SK-N-SH (cell line): Measurements from ENCODE around the gene CCSER1. TPM values are rescaled to one million over a fixed set of nuclear protein-coding genes. Genes with fewer than 3 reads are reported as not detected.
A peak's percentile ranks its signal among the peaks of the same experiment; 100 is the strongest.

Source experiments
- CTCF ChIA-PET: fragments of 300-600, 350-600 bp; formaldehyde crosslinking; extraction: SDS; loops from one replicate; lab custom pipeline; 2021; lab: Yijun Ruan, JAX
- POLR2A ChIA-PET: fragments of 350-600 bp; sonication (Branson Sonifier 250); formaldehyde crosslinking; extraction: SDS; loops from one replicate; lab custom pipeline; 2020; ENCODE audit warnings: antibody characterized with exemption, inconsistent platforms; lab: Yijun Ruan, JAX
- DNase-seq: peaks from one replicate; pipeline ENCODE4 v3.0.0; 2012
- H2AFZ ChIP-seq: fragments of 200-600 bp; sonication (generic); 2 replicates; pipeline ENCODE4 v1.8.1; 2016; ENCODE audit warnings: antibody characterized with exemption, mild to moderate bottlenecking, low read depth
- H3F3A ChIP-seq: fragments of 200-600 bp; sonication (generic); replicated peaks from 2 replicates; pipeline ENCODE3; 2016; ENCODE audit warnings: antibody characterized with exemption, mild to moderate bottlenecking; ENCODE audit not compliant: insufficient read depth
- H3K27ac ChIP-seq, 2 experiments: fragments of 200-500 bp in 1 of 2; fragments of 200-600 bp in 1 of 2; sonication (Bioruptor generic) in 1 of 2; sonication (generic), shearing (Covaris generic) in 1 of 2; 2 replicates each; pipeline versions ENCODE4 v1.5.1 to v1.6.1; 2014 to 2016; ENCODE audit warnings: low read depth in 2 of 2, inconsistent platforms in 1 of 2, low read length in 1 of 2, mild to moderate bottlenecking in 1 of 2, mixed read lengths in 1 of 2
- H3K27me3 ChIP-seq: fragments of 200-600 bp; sonication (generic), shearing (Covaris generic); 2 replicates; pipeline ENCODE4 v1.6.1; 2016; ENCODE audit warnings: mixed run types; ENCODE audit not compliant: insufficient read depth
- H3K36me3 ChIP-seq, 2 experiments: fragments of 200-500 bp in 1 of 2; fragments of 200-600 bp in 1 of 2; sonication (Bioruptor generic) in 1 of 2; sonication (generic) in 1 of 2; replicated peaks in 1 of 2; 2 replicates each; pipeline versions ENCODE3 to v1.5.1; 2014 to 2016; ENCODE audit warnings: low read length in 1 of 2, mild to moderate bottlenecking in 1 of 2; ENCODE audit not compliant: insufficient read depth in 2 of 2, control insufficient read depth in 1 of 2
- H3K4me1 ChIP-seq, 2 experiments: fragments of 200-500 bp in 1 of 2; fragments of 200-600 bp in 1 of 2; sonication (Bioruptor generic) in 1 of 2; sonication (generic), shearing (Covaris generic) in 1 of 2; 2 replicates each; pipeline versions ENCODE4 v1.5.1 to v1.6.1; 2014 to 2016; ENCODE audit warnings: low read depth in 1 of 2, low read length in 1 of 2, mixed run types in 1 of 2; ENCODE audit not compliant: insufficient read depth in 2 of 2, control insufficient read depth in 1 of 2
- H3K4me2 ChIP-seq: fragments of 200-600 bp; sonication (generic), shearing (Covaris generic); 2 replicates; pipeline ENCODE4 v1.6.1; 2017; ENCODE audit warnings: mixed run types
- H3K4me3 ChIP-seq, 2 experiments: fragments of 200-500 bp in 1 of 2; fragments of 200-600 bp in 1 of 2; sonication (Bioruptor generic) in 1 of 2; sonication (generic), shearing (Covaris generic) in 1 of 2; 2 replicates each; pipeline versions ENCODE4 v1.5.1 to v1.8.1; 2014 to 2016; ENCODE audit warnings: low read depth in 2 of 2, inconsistent platforms in 1 of 2, low read length in 1 of 2, mild to moderate bottlenecking in 1 of 2, mixed read lengths in 1 of 2, moderate library complexity in 1 of 2
- H3K79me2 ChIP-seq: fragments of 200-600 bp; sonication (generic); 2 replicates; pipeline ENCODE4 v1.8.1; 2017; ENCODE audit warnings: mild to moderate bottlenecking; ENCODE audit not compliant: insufficient read depth
- H3K9ac ChIP-seq: fragments of 200-600 bp; sonication (generic); 2 replicates; pipeline ENCODE4 v1.6.1; 2017; ENCODE audit warnings: mixed run types
- H3K9me2 ChIP-seq: fragments of 200-600 bp; sonication (generic); 2 replicates; pipeline ENCODE4 v1.6.1; 2017; ENCODE audit warnings: mixed run types
- H3K9me3 ChIP-seq: fragments of 200-600 bp; sonication (generic); 2 replicates; pipeline ENCODE4 v1.6.1; 2017; ENCODE audit warnings: mixed run types, mild to moderate bottlenecking, moderate library complexity
- H4K20me1 ChIP-seq: fragments of 200-600 bp; sonication (generic); 2 replicates; pipeline ENCODE4 v1.6.1; 2017; ENCODE audit warnings: mild to moderate bottlenecking, mixed run types; ENCODE audit not compliant: insufficient read depth
- CHD2 ChIP-seq: fragments of 150-350 bp; IDR thresholded peaks from 2 replicates; pipeline ENCODE4 v1.6.1; 2018; ENCODE audit warnings: low read length; ENCODE audit not compliant: partially characterized antibody
- EZH2phosphoT487 ChIP-seq: fragments of 200-600 bp; sonication (generic); IDR thresholded peaks from 2 replicates; pipeline ENCODE4 v1.6.1; 2017; ENCODE audit warnings: low read depth, mixed run types, mild to moderate bottlenecking, antibody characterized with exemption, moderate library complexity, borderline replicate concordance
- GATA2 ChIP-seq: sonication (generic); formaldehyde crosslinking; IDR thresholded peaks from 2 replicates; pipeline ENCODE4 v1.5.0; 2020; ENCODE audit warnings: mild to moderate bottlenecking, missing genetic modification reagents
- MAX ChIP-seq: IDR thresholded peaks from 2 replicates; pipeline ENCODE4 v1.4.0; 2012; ENCODE audit warnings: low read depth
- POLR2AphosphoS5 ChIP-seq: IDR thresholded peaks from 2 replicates; pipeline ENCODE4 v1.6.1; 2012; ENCODE audit warnings: low read depth, low read length
- REST ChIP-seq: IDR thresholded peaks from 2 replicates; pipeline ENCODE4 v1.6.1; 2012; ENCODE audit warnings: mild to moderate bottlenecking, low read depth, low read length, moderate library complexity
- TEAD4 ChIP-seq: IDR thresholded peaks from 2 replicates; pipeline ENCODE4 v1.4.0; 2012; ENCODE audit warnings: mild to moderate bottlenecking, borderline replicate concordance; ENCODE audit not compliant: insufficient read depth
- YY1 ChIP-seq: IDR thresholded peaks from 2 replicates; pipeline ENCODE4 v1.4.0; 2012; ENCODE audit warnings: low read depth, mild to moderate bottlenecking
- ZBTB33 ChIP-seq: IDR thresholded peaks from 2 replicates; pipeline ENCODE4 v1.4.0; 2012; ENCODE audit warnings: low read depth, borderline replicate concordance
- WGBS: methylation state at CpG from one replicate; pipeline ENCODE4 v1.1.6; 2017; ENCODE audit warnings: low lambda C conversion rate; 5-methylcytosine and 5-hydroxymethylcytosine counted together
- polyA plus RNA-seq, 3 experiments: library from polyadenylated mRNA; depleted of rRNA; stranded (reverse); fragments of >200 nt; gene quantifications; 2 replicates each; pipeline ENCODE4 v1.2.3, GENCODE V29; 2012

CCSER1 gene
- polyA plus RNA-seq, 1 of the 3 experiments (the other 2 are of a cell fraction), result 0.05 TPM

GRCh38 chr4:90582087-90582486 lies 454.9 kb downstream of the CCSER1 start:
- no peaks in the 10 kb centered on the region for H3K36me3 ChIP-seq
- 38% methylated on average over 2 of the region's 2 CpGs for WGBS
- CTCF ChIA-PET, result interaction anchor here (1.9 kb wide), 1 partner anchor 15 kb away, joined by 4 read pairs; no protein-coding TSS in a partner anchor
- H4K20me1 ChIP-seq, result no peaks in the 10 kb centered on the region
- peaks cover 0 to 8% of the 10 kb centered on the region in 2 experiments; a peak in 2 of 4 replicates for H3K4me1 ChIP-seq
- H3K4me3 ChIP-seq, result no peak overlapping the region
- no peaks in the 10 kb centered on the region for H3K9me3 ChIP-seq
- TF ChIP-seq GATA2 (CRISPR knock-in tag), result 0 out of 2 replicates have a peak, but pooled peaks have one; percentile 20
- no peak for TF ChIP-seq REST
- TF ChIP-seq CHD2, result no peak
- no peak for TF ChIP-seq YY1
- TF ChIP-seq MAX, result no peak
- TF ChIP-seq, all 33 proteins: peak for 1
- Histone ChIP-seq H3K27me3 (no peaks in the 10 kb centered on the region), H3F3A (peaks cover 3% of the 10 kb centered on the region), H3K27ac (no peak overlapping the region), H2AFZ (no peak overlapping the region), H3K9ac (no peak overlapping the region), H3K4me2 (no peak overlapping the region), H3K9me2 (no peaks in the 10 kb centered on the region), H3K79me2 (no peaks in the 10 kb centered on the region)
- POLR2A ChIA-PET, result no interaction called here
- no peak for DNase-seq

GRCh38 chr4:90584051-90584450 lies 456.9 kb downstream of the CCSER1 start:
- peaks cover 0 to 8% of the 10 kb centered on the region in 2 experiments; a peak in 2 of 4 replicates for H3K4me1 ChIP-seq
- no peaks in the 10 kb centered on the region for H4K20me1 ChIP-seq
- no peak overlapping the region for H3K9ac ChIP-seq
- H3F3A ChIP-seq, result peaks cover 3% of the 10 kb centered on the region
- no peaks in the 10 kb centered on the region for H3K9me3 ChIP-seq
- H3K79me2 ChIP-seq, result no peaks in the 10 kb centered on the region
- H3K9me2 ChIP-seq, result no peaks in the 10 kb centered on the region
- H3K4me2 ChIP-seq, result no peak overlapping the region
- H3K27me3 ChIP-seq, result no peaks in the 10 kb centered on the region
- TF ChIP-seq ZBTB33, result no peak
- no peak for TF ChIP-seq EZH2phosphoT487
- no peak for TF ChIP-seq POLR2AphosphoS5
- TF ChIP-seq TEAD4, result no peak
- CTCF ChIA-PET, result no interaction called here
- no peak overlapping the region for H3K27ac ChIP-seq
- no peaks in the 10 kb centered on the region for H3K36me3 ChIP-seq
- no peak overlapping the region for H3K4me3 ChIP-seq
- no peak for DNase-seq
- POLR2A ChIA-PET, result no interaction called here
- 62% methylated on average over 2 of the region's 2 CpGs for WGBS
- H2AFZ ChIP-seq, result no peak overlapping the region
